Prostate gland (tissue), 2 donors: ENCODE data around the gene TET2. TPM values are rescaled to one million over a fixed set of nuclear protein-coding genes. Genes with fewer than 3 reads are reported as not detected.
A peak's percentile ranks its signal among the peaks of the same experiment; 100 is the strongest.

Source experiments
- DNase-seq: peaks from one replicate; pipeline ENCODE4 v3.0.0-alpha.2; 2019; ENCODE audit warnings: low spot score
- H3K27ac ChIP-seq, 2 donors: fragments of 200-600 bp; sonication (generic); 2 replicates each; pipeline ENCODE4 v1.5.1; 2017 to 2019
- H3K27me3 ChIP-seq: fragments of 200-600 bp; sonication (generic); replicated peaks from 2 replicates; pipeline ENCODE4 v1.5.1; 2019; ENCODE audit not compliant: insufficient read depth
- H3K36me3 ChIP-seq, 2 donors: fragments of 200-600 bp; sonication (generic); 1 replicate in 1 of 2; 2 replicates in 1 of 2; pipeline versions ENCODE4 v1.5.1 to v1.8.1; 2017 to 2019
- H3K4me1 ChIP-seq: fragments of 200-600 bp; sonication (generic); replicated peaks from 2 replicates; pipeline ENCODE4 v1.5.1; 2019
- H3K4me3 ChIP-seq, 2 donors: fragments of 200-600 bp; sonication (generic); 2 replicates each; pipeline ENCODE4 v1.5.1; 2017 to 2019
- H3K9me3 ChIP-seq: fragments of 200-600 bp; sonication (generic); 2 replicates; pipeline ENCODE4 v1.5.1; 2017
- POLR2A ChIP-seq: fragments of 450-650 bp; IDR thresholded peaks from one replicate; pipeline ENCODE4 v1.6.1; 2016; ENCODE audit warnings: antibody characterized with exemption, mild to moderate bottlenecking
- POLR2AphosphoS5 ChIP-seq: sonication (generic); formaldehyde crosslinking; IDR thresholded peaks from one replicate; pipeline ENCODE4 v1.6.1; 2017; ENCODE audit warnings: antibody characterized with exemption
- WGBS: methylation state at CpG from one replicate; pipeline ENCODE4 v1.1.5; 2018; 5-methylcytosine and 5-hydroxymethylcytosine counted together
- intact Hi-C: fragments of 100-400 bp; cut with DNase I; formaldehyde crosslinking; loops from one replicate; pipeline ENCODE4 v1.14.2; 2022
- total RNA-seq, 2 donors: library from RNA; depleted of rRNA; stranded (reverse); fragments of >200 nt; gene quantifications; one replicate each; pipeline ENCODE4 v1.1.0, GENCODE V29; 2016
- TF ChIP-seq, protein P1 (sequence below), 4 experiments: fragments of 200-600 bp in 2 of 4; fragments of 450-650 bp in 2 of 4; sonication (generic) in 2 of 4; IDR thresholded peaks; 1 replicate in 3 of 4; 2 replicates in 1 of 4; pipeline ENCODE4 v1.5.1; 2016 to 2019; ENCODE audit warnings: antibody characterized with exemption in 4 of 4, mild to moderate bottlenecking in 2 of 4, moderate library complexity in 2 of 4

The TET2 gene
- total RNA-seq, 2 donors from 2014 or later, result 19.8 to 20.6 TPM

DNA sequence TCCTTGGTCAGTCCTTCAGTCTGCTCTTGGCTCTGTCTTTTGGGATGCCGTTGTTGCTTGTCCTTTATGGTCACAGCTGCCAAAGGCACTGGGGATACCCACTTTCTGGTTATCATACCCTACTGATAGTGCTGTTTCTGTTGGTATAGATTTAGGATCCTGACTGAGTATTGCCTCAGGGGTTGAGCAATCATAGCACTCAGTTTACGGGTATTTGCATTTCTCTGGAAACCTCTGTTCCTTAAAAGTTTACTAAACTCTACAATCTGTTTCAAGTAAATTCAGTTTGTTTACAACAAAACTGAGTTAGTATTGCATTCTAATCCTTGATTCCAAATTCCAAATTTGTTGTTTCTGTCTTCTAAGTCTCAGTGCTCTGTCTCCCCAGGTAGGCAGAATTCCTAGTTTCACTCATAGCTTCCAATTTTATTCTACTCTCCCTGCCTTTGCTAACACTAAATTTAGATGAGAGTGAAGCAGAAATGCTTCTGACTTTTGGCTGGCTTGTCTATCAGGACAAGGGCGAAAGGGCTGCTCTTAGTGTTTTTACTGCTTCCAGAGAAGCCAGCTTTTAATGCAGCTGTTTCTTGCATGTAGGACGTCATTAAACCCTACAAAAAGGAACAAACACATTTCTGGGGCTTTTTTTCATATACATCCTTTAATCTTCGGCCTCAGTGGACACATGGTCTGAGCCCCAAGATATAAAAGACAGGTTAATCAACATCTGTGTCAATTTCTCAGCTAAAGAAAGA is 17.2 kb upstream of the TET2 start:
- Histone ChIP-seq H3K27me3 (no peaks in the 10 kb centered on the region), H3K36me3 (no peaks in the 10 kb centered on the region), H3K9me3 (no peaks in the 10 kb centered on the region), H3K4me1 (no peaks in the 10 kb centered on the region), H3K27ac (no peak overlapping the region), H3K4me3 (no peak overlapping the region)
- TF ChIP-seq, protein P1, sequence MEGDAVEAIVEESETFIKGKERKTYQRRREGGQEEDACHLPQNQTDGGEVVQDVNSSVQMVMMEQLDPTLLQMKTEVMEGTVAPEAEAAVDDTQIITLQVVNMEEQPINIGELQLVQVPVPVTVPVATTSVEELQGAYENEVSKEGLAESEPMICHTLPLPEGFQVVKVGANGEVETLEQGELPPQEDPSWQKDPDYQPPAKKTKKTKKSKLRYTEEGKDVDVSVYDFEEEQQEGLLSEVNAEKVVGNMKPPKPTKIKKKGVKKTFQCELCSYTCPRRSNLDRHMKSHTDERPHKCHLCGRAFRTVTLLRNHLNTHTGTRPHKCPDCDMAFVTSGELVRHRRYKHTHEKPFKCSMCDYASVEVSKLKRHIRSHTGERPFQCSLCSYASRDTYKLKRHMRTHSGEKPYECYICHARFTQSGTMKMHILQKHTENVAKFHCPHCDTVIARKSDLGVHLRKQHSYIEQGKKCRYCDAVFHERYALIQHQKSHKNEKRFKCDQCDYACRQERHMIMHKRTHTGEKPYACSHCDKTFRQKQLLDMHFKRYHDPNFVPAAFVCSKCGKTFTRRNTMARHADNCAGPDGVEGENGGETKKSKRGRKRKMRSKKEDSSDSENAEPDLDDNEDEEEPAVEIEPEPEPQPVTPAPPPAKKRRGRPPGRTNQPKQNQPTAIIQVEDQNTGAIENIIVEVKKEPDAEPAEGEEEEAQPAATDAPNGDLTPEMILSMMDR (IDR thresholded peaks at IDR 0.05), result no peak
- TF ChIP-seq POLR2A (no peak), POLR2AphosphoS5 (no peak)
- no peak for DNase-seq
- intact Hi-C loops, result no loop called here
- WGBS, result 58% methylated on average over 5 of the region's 5 CpGs

- no peaks in the 10 kb centered on the region for H3K36me3 ChIP-seq
- no peak overlapping the region for H3K27ac ChIP-seq
- no peak for TF ChIP-seq POLR2A
- TF ChIP-seq, protein P1 (IDR thresholded peaks at IDR 0.05), result no peak
- TF ChIP-seq POLR2AphosphoS5, result no peak
- no peaks in the 10 kb centered on the region for H3K4me1 ChIP-seq
- no peaks in the 10 kb centered on the region for H3K9me3 ChIP-seq
- no peak for DNase-seq
- intact Hi-C loops, result no loop called here
- no peaks in the 10 kb centered on the region for H3K27me3 ChIP-seq
- 79% methylated on average over 1 of the region's 1 CpG for WGBS
- H3K4me3 ChIP-seq, result no peak overlapping the region
Observed at GRCh38 chr4:105130945-105131344, 15.7 kb upstream of the TET2 start.

DNA sequence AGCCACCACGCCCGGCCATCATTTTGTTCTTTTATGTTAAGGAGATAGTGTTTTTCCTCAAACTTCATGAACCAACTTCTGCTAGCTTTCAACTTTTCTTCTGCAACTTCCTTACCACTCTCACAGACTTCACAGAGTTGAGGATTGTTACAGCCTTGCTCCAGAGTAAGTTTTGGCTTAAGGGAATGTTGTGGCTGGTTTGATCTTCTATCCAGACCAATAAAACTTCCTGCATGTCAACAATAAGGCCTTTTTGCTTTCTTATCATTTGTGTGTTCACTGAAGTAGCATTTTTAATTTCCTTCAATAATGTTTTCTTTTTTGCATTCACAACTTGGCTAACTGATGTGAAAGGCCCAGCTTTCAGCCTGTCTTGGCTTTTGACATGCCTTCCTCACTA is 12.7 kb upstream of the TET2 start:
- 74% methylated on average over 2 of the region's 2 CpGs for WGBS
- no peaks in the 10 kb centered on the region for H3K27me3 ChIP-seq
- no peak for DNase-seq
- no peaks in the 10 kb centered on the region for H3K9me3 ChIP-seq
- intact Hi-C loops, result no loop called here
- no peak overlapping the region for H3K4me3 ChIP-seq
- no peaks in the 10 kb centered on the region for H3K36me3 ChIP-seq
- peak; percentile 7 for TF ChIP-seq POLR2AphosphoS5
- TF ChIP-seq, protein P1 (IDR thresholded peaks at IDR 0.05), result no peak
- no peak overlapping the region for H3K27ac ChIP-seq
- no peaks in the 10 kb centered on the region for H3K4me1 ChIP-seq

GRCh38 chr4:105135785-105136184 is 10.9 kb upstream of the TET2 start:
- no peak for DNase-seq
- no peaks in the 10 kb centered on the region for H3K4me1 ChIP-seq
- TF ChIP-seq POLR2A (no peak), POLR2AphosphoS5 (no peak)
- TF ChIP-seq, protein P1 (IDR thresholded peaks at IDR 0.05), result no peak
- no peak overlapping the region for H3K27ac ChIP-seq
- H3K27me3 ChIP-seq, result no peaks in the 10 kb centered on the region
- WGBS, result 73% methylated on average over 2 of the region's 2 CpGs
- no peak overlapping the region for H3K4me3 ChIP-seq
- H3K36me3 ChIP-seq, result no peaks in the 10 kb centered on the region
- H3K9me3 ChIP-seq, result no peaks in the 10 kb centered on the region
- intact Hi-C loops, result no loop called here
